GM12872 (cell line): ENCODE data around the gene PRKACA.
A peak's percentile ranks its signal among the peaks of the same experiment; 100 is the strongest.

Source experiments
- CTCF ChIP-seq: IDR thresholded peaks from 3 replicates; pipeline ENCODE4 v1.5.1; 2011; ENCODE audit warnings: low read depth, mild to moderate bottlenecking, low read length, moderate library complexity; ENCODE audit not compliant: insufficient read depth

Gene PRKACA

GRCh38 chr19:14062558-14062855 is 55.1 kb downstream of the PRKACA start:
- TF ChIP-seq CTCF, result no peak

GRCh38 chr19:14061751-14062557 is 55.6 kb downstream of the PRKACA start, which contains the start of gene PALM3:
TSS of gene PALM3 (minus strand) at chr19:14062076. CDS start at chr19:14061980, 96 bp downstream.
- no peak for TF ChIP-seq CTCF

GRCh38 chr19:14061081-14061749 is 56.3 kb downstream of the PRKACA start:
- no peak for TF ChIP-seq CTCF

DNA sequence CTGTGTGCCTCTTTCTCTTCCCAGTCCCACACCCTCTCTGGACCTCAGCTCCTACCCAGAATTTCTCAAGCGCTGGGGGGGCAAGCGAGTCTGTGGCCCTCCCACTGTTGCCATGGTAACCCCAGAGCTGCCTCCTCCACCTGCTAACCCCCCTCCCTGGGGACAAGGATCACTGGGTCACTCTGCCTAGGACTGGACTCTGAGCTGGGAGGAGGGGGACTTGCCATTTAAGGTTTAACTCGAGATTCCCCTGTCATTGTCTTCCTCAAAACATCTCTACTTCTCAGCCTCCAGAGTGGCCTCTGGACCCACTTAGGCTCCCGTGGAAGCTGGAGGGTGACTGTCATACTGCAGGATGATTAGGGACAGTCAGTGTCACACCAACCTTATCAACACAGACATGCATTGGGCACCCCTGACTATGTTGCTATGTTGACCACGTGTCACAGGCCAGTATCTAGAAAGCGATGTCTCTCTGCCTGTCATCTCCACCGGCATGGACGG is 57.9 kb downstream of the PRKACA start:
- TF ChIP-seq CTCF, result no peak

GRCh38 chr19:14059093-14059480 is 58.5 kb downstream of the PRKACA start:
- peak; percentile 90 for TF ChIP-seq CTCF

DNA sequence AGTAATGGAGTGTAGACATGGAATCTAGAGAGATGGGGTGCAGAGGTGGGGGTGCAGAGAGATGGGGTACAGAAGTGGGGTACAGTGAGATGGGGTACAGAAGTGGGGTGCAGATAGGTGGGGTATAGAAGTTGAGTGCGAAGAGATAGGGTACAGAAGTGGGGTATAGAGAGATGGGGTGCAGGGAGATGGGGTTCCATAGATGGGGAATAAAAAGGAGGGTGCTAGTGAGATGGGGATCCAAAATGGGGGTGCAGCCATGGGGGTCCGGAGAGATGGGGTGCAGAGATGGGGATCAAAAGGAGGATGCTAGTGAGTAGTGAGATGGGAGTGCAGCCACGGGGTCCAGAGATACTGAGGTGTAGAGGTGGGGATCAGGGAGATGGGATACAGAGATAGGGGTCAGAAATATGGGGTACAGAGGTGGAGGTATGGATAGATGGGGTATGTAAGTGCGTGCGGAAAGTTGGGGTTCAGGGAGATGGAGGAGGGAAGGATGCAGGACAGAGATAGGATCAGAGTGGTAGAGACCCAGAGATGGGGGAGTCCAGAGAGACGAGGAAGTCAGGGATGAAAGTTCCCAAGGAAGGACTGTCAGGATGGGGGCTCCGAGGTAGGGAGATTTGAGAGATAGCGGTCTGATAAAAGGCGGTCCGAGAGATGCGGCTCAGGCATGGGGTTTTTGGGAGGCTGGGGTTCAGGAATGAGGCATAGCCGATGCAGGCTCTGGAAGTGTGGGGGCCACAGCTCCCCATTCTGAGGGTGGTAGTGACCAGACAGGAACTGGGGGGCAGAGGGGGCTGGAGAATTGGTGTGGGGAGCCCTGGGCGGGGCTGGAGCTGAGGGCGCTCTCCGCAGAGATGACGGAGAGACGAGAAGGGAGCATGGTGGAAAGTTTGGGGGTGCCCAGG is 59.1 kb downstream of the PRKACA start:
- TF ChIP-seq CTCF, result no peak

DNA sequence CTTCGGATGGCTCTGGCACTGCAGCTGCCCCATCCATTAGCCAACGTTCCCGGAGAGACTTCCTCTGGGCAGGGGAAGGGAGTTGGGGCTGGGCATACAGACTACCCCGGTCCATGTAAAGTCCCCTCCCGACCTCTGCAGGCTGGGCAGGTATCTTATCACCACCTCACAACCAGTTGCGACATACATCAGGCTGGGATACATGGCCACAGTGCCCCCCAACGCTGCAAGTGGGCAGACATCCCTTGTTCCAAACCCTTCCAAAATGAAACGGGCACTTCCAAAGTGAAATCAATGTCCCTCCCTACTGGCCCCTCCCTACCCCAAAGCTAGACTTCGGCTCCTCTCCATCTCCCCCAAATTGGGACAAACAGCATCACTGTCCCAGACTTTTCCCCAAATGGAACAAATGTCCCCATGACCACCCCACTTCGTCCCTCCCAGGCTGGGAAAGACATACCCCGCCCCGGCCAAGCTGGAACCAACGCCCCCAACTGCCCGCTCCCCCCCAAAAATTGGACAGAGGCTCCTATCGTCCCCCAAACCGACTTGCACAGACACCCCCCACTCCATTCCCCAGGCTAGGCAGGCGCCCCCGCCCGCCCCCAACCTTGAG is 60.7 kb downstream of the PRKACA start:
- TF ChIP-seq CTCF, result no peak
